Measurements from ENCODE around the gene GPRC5C. TPM values are rescaled to one million over a fixed set of nuclear protein-coding genes. Genes with fewer than 3 reads are reported as not detected.

Gene GPRC5C
- polyA plus RNA-seq, 1 donor from 2014 or later = 12.8 TPM

DNA sequence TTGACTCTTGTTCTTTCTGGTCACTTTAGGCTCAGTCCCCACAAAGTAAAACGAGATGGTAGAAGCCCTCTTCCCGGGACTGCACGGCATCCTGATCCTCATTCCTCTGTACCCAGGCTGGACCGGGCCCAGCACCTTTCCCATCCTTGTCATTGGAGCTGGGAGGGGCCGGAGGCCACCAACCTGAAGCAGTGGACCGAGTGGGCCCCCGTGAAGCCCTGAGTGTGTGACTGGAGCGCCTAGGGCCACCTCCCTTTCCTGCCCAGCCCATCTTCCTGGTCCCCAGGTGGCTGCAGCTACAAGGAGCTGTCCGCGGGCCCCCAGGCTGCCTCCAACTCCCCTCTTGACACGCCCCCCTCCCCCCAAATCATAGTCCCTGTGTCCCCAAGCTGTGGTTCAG is 17.4 kb downstream of the GPRC5C start:
- Histone ChIP-seq H3K4me2 (ENCODE audit: low read length) (no peak overlapping the region), H3K79me2 (replicated peaks; ENCODE audit: insufficient read depth, low read length) (no peaks in the 10 kb centered on the region), H4K20me1 (ENCODE audit: insufficient read depth) (no peaks in the 10 kb centered on the region), H2AFZ (ENCODE audit: low read depth, low read length) (no peak overlapping the region), H3K4me3 (ENCODE audit: low read length) (no peak overlapping the region), H3F3A (ENCODE audit: insufficient read depth, low read length, poor library complexity, severe bottlenecking) (no peaks in the 10 kb centered on the region), H3K27ac (ENCODE audit: low read length) (no peak overlapping the region), H3K27me3 (ENCODE audit: insufficient read depth, low read depth, low read length) (peaks cover 5% of the 10 kb centered on the region), H3K9me2 (ENCODE audit: insufficient read depth, low read length) (no peaks in the 10 kb centered on the region), H3K9ac (ENCODE audit: low read length) (no peak overlapping the region), H3K9me3 (ENCODE audit: low read length) (no peaks in the 10 kb centered on the region), H3K36me3 (ENCODE audit: insufficient read depth, low read length) (no peaks in the 10 kb centered on the region)
- no peak for TF ChIP-seq EZH2 (IDR thresholded peaks at IDR 0.05; ENCODE audit: borderline replicate concordance, insufficient read depth, low read length, poor library complexity, severe bottlenecking)
- TF ChIP-seq TAF1 (IDR thresholded peaks at IDR 0.05; ENCODE audit: low read depth) = no peak
- TF ChIP-seq, protein P1, sequence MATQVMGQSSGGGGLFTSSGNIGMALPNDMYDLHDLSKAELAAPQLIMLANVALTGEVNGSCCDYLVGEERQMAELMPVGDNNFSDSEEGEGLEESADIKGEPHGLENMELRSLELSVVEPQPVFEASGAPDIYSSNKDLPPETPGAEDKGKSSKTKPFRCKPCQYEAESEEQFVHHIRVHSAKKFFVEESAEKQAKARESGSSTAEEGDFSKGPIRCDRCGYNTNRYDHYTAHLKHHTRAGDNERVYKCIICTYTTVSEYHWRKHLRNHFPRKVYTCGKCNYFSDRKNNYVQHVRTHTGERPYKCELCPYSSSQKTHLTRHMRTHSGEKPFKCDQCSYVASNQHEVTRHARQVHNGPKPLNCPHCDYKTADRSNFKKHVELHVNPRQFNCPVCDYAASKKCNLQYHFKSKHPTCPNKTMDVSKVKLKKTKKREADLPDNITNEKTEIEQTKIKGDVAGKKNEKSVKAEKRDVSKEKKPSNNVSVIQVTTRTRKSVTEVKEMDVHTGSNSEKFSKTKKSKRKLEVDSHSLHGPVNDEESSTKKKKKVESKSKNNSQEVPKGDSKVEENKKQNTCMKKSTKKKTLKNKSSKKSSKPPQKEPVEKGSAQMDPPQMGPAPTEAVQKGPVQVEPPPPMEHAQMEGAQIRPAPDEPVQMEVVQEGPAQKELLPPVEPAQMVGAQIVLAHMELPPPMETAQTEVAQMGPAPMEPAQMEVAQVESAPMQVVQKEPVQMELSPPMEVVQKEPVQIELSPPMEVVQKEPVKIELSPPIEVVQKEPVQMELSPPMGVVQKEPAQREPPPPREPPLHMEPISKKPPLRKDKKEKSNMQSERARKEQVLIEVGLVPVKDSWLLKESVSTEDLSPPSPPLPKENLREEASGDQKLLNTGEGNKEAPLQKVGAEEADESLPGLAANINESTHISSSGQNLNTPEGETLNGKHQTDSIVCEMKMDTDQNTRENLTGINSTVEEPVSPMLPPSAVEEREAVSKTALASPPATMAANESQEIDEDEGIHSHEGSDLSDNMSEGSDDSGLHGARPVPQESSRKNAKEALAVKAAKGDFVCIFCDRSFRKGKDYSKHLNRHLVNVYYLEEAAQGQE (IDR thresholded peaks at IDR 0.05; ENCODE audit: borderline replicate concordance) = no peak
- TF ChIP-seq EP300 (conservative IDR thresholded peaks at IDR 0.05; ENCODE audit: poor library complexity, severe bottlenecking) = no peak
- TF ChIP-seq POLR2AphosphoS5 (IDR thresholded peaks at IDR 0.05) = no peak
- TF ChIP-seq RAD21 (conservative IDR thresholded peaks at IDR 0.05) = no peak
- no peak for TF ChIP-seq MXI1 (conservative IDR thresholded peaks at IDR 0.05; ENCODE audit: poor library complexity, severe bottlenecking)
- TF ChIP-seq, protein P2, sequence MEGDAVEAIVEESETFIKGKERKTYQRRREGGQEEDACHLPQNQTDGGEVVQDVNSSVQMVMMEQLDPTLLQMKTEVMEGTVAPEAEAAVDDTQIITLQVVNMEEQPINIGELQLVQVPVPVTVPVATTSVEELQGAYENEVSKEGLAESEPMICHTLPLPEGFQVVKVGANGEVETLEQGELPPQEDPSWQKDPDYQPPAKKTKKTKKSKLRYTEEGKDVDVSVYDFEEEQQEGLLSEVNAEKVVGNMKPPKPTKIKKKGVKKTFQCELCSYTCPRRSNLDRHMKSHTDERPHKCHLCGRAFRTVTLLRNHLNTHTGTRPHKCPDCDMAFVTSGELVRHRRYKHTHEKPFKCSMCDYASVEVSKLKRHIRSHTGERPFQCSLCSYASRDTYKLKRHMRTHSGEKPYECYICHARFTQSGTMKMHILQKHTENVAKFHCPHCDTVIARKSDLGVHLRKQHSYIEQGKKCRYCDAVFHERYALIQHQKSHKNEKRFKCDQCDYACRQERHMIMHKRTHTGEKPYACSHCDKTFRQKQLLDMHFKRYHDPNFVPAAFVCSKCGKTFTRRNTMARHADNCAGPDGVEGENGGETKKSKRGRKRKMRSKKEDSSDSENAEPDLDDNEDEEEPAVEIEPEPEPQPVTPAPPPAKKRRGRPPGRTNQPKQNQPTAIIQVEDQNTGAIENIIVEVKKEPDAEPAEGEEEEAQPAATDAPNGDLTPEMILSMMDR (IDR thresholded peaks at IDR 0.05; ENCODE audit: poor library complexity, severe bottlenecking) = no peak
- TF ChIP-seq SMC3 (conservative IDR thresholded peaks at IDR 0.05; ENCODE audit: poor library complexity) = no peak

DNA sequence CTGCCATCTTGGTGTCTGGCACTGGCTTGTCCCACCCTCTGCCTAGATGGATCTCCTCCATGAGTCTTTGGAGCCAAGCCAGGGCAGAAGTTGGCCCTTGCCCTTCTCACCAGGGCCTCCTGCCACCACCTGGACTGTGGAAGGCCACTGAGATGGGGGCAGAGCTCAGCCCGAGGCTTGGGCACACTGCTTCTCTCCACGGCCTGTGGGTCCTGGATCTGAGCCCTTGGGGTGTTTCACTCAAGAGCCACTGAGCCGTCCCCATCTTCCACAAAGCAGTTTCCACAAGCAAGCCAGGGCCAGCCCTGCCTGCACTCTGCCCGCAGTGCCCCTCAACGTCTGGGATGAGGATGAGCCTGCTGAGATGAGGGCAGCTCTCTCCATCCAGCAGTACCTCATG is 17.9 kb downstream of the GPRC5C start:
- no peak overlapping the region for H3K4me3 ChIP-seq (ENCODE audit: low read length)
- no peaks in the 10 kb centered on the region for H3K36me3 ChIP-seq (ENCODE audit: insufficient read depth, low read length)
- no peak overlapping the region for H3K4me2 ChIP-seq (ENCODE audit: low read length)
- H3K79me2 ChIP-seq (replicated peaks; ENCODE audit: insufficient read depth, low read length) = no peaks in the 10 kb centered on the region
- H3K9me3 ChIP-seq (ENCODE audit: low read length) = no peaks in the 10 kb centered on the region
- no peaks in the 10 kb centered on the region for H4K20me1 ChIP-seq (ENCODE audit: insufficient read depth)
- no peaks in the 10 kb centered on the region for H3K9me2 ChIP-seq (ENCODE audit: insufficient read depth, low read length)
- H3K27ac ChIP-seq (ENCODE audit: low read length) = no peak overlapping the region
- no peak overlapping the region for H3K9ac ChIP-seq (ENCODE audit: low read length)
- H2AFZ ChIP-seq (ENCODE audit: low read depth, low read length) = no peak overlapping the region
- H3F3A ChIP-seq (ENCODE audit: insufficient read depth, low read length, poor library complexity, severe bottlenecking) = no peaks in the 10 kb centered on the region
- TF ChIP-seq SMC3 (conservative IDR thresholded peaks at IDR 0.05; ENCODE audit: poor library complexity) = no peak
- no peak for TF ChIP-seq EZH2 (IDR thresholded peaks at IDR 0.05; ENCODE audit: borderline replicate concordance, insufficient read depth, low read length, poor library complexity, severe bottlenecking)
- no peak for TF ChIP-seq POLR2AphosphoS5 (IDR thresholded peaks at IDR 0.05)
- no peak for TF ChIP-seq RAD21 (conservative IDR thresholded peaks at IDR 0.05)
- TF ChIP-seq EP300 (conservative IDR thresholded peaks at IDR 0.05; ENCODE audit: poor library complexity, severe bottlenecking) = no peak
- peaks cover 5% of the 10 kb centered on the region for H3K27me3 ChIP-seq (ENCODE audit: insufficient read depth, low read depth, low read length)

Data from neural cell (in vitro differentiated cells).